ENCODE data around the gene COQ3.
A peak's percentile ranks its signal among the peaks of the same experiment; 100 is the strongest.

GRCh38 chr6:99424761-99425646, 31.0 kb upstream of the COQ3 start, which contains the start of gene PNISR:
- TF ChIP-seq CTCF (IDR thresholded peaks at IDR 0.05; ENCODE audit: poor library complexity, severe bottlenecking) (no peak), TAF1 (IDR thresholded peaks at IDR 0.05; ENCODE audit: low read depth) (peak; percentile 69), POLR2AphosphoS5 (IDR thresholded peaks at IDR 0.05) (peak; percentile 98), REST (IDR thresholded peaks at IDR 0.05; ENCODE audit: borderline replicate concordance) (no peak), RAD21 (conservative IDR thresholded peaks at IDR 0.05) (no peak)

All from neural cell (in vitro differentiated cells).